Gastrocnemius medialis (tissue), 4 donors: ENCODE results near the gene STK17A. TPM values are rescaled to one million over a fixed set of nuclear protein-coding genes. Genes with fewer than 3 reads are reported as not detected.
"Not testable (repeated sequence)": the region's sequence is repeated elsewhere in the genome, so short reads cannot be mapped to it uniquely, and the experiment has no call there.

ENCODE experiments used
- ATAC-seq, 2 donors: fragments of 150-250 bp; one replicate each; pipeline ENCODE4 v1.9.1; 2016
- DNase-seq, 2 donors: peaks; one replicate each; pipeline ENCODE4 v3.0.0-alpha.2; 2019
- H3K27ac ChIP-seq, 4 donors: fragments of 200-600 bp; sonication (generic); 1 replicate in 1 of 4; 2 replicates in 3 of 4; pipeline ENCODE4 v1.5.1; 2016 to 2018; ENCODE audit warnings: mild to moderate bottlenecking in 2 of 4, moderate library complexity in 1 of 4
- H3K27me3 ChIP-seq, 3 donors: fragments of 200-600 bp; sonication (generic) in 2 of 3; 1 replicate in 1 of 3; 2 replicates in 2 of 3; pipeline versions ENCODE4 v1.5.1 to v1.6.0; 2016 to 2019; ENCODE audit warnings: mild to moderate bottlenecking in 1 of 3, moderate library complexity in 1 of 3
- H3K36me3 ChIP-seq, 2 donors: fragments of 200-600 bp; sonication (generic) in 1 of 2; one replicate each; pipeline ENCODE4 v1.5.1; 2017 to 2018
- H3K4me1 ChIP-seq, 2 donors: fragments of 200-600 bp; sonication (generic) in 1 of 2; one replicate each; pipeline ENCODE4 v1.5.1; 2016 to 2017; ENCODE audit warnings: mild to moderate bottlenecking in 2 of 2
- H3K4me3 ChIP-seq, 4 donors: fragments of 200-600 bp; sonication (generic) in 3 of 4; 1 replicate in 1 of 4; 2 replicates in 3 of 4; pipeline ENCODE4 v1.5.1; 2016 to 2019; ENCODE audit warnings: mild to moderate bottlenecking in 2 of 4
- H3K9me3 ChIP-seq, 3 donors: fragments of 200-600 bp; sonication (generic) in 2 of 3; 1 replicate in 1 of 3; 2 replicates in 2 of 3; pipeline ENCODE4 v1.5.1; 2016 to 2019
- CTCF ChIP-seq, 5 experiments: fragments of 450-650 bp in 3 of 5; fragments of 200-600 bp in 2 of 5; sonication (generic) in 2 of 5; IDR thresholded peaks in 4 of 5; conservative IDR thresholded peaks in 1 of 5; 1 replicate in 4 of 5; 2 replicates in 1 of 5; pipeline ENCODE4 v1.5.1; 2016 to 2019; ENCODE audit warnings: antibody characterized with exemption in 5 of 5, mild to moderate bottlenecking in 3 of 5, moderate library complexity in 3 of 5
- POLR2A ChIP-seq, 2 donors: fragments of 450-650 bp; IDR thresholded peaks; one replicate each; pipeline ENCODE4 v1.6.1; 2017; ENCODE audit warnings: antibody characterized with exemption in 2 of 2, mild to moderate bottlenecking in 2 of 2, moderate library complexity in 2 of 2
- in situ Hi-C, 4 donors: fragments of 200-750 bp; cut with MboI; loops; one replicate each; pipeline versions ENCODE4 v1.15.0 to v1.8.0; 2017; ENCODE audit warnings: low sequenced_read_pairs in 4 of 4
- intact Hi-C: fragments of 100-400 bp; cut with DNase I; formaldehyde crosslinking; loops from one replicate; pipeline ENCODE4 v1.15.1; 2023; ENCODE audit warnings: low total_unique reads
- total RNA-seq, 4 donors: library from RNA; depleted of rRNA; stranded (reverse); fragments of >200 nt; gene quantifications; one replicate each; pipeline versions ENCODE4 v1.1.0 to v1.2.3, GENCODE V29; 2016

STK17A gene
- total RNA-seq, 4 donors from 2014 or later: 19.7 to 22.3 (median 21.4) TPM

- no peaks in the 10 kb centered on the region for H3K36me3 ChIP-seq
- no peaks in the 10 kb centered on the region for H3K27me3 ChIP-seq
- ATAC-seq (no peak), DNase-seq (no peak)
- no peak for TF ChIP-seq CTCF (IDR thresholded peaks at IDR 0.05 in 4 of 5, conservative IDR thresholded peaks at IDR 0.05 in 1 of 5)
- TF ChIP-seq POLR2A (IDR thresholded peaks at IDR 0.05): no peak
- intact Hi-C loops: no loop called here
- H3K4me3 ChIP-seq: no peak overlapping the region
- H3K4me1 ChIP-seq: peaks cover 18 to 21% of the 10 kb centered on the region in 2 donors
- H3K9me3 ChIP-seq: no peaks in the 10 kb centered on the region
- no peak overlapping the region for H3K27ac ChIP-seq
- in situ Hi-C loops: no loop called here
Measured at GRCh38 chr7:43671521-43671920, 88.6 kb downstream of the STK17A start.

- H3K4me3 ChIP-seq, ATAC-seq, H3K9me3 ChIP-seq, intact Hi-C loops, H3K27me3 ChIP-seq, DNase-seq, H3K36me3 ChIP-seq, in situ Hi-C loops: not testable (repeated sequence)
- peaks cover 11 to 14% of the 10 kb centered on the region in 2 donors for H3K4me1 ChIP-seq
- H3K27ac ChIP-seq: peak overlapping the region in 1 of 4 donors; percentile 46
Measured at GRCh38 chr7:43673243-43673976, 90.5 kb downstream of the STK17A start.

GRCh38 chr7:43674559-43675436 lies 91.9 kb downstream of the STK17A start:
- DNase-seq: no peak
- no peaks in the 10 kb centered on the region for H3K9me3 ChIP-seq
- intact Hi-C loops (no loop called here), in situ Hi-C loops (no loop called here)
- TF ChIP-seq CTCF (IDR thresholded peaks at IDR 0.05 in 4 of 5, conservative IDR thresholded peaks at IDR 0.05 in 1 of 5) (no peak), POLR2A (IDR thresholded peaks at IDR 0.05) (no peak)
- no peaks in the 10 kb centered on the region for H3K36me3 ChIP-seq
- peak; percentile 33 to 39 for ATAC-seq
- H3K27me3 ChIP-seq: no peaks in the 10 kb centered on the region
- peak overlapping the region in 3 of 4 donors; percentile 5 to 46 (median 26) for H3K27ac ChIP-seq
- H3K4me3 ChIP-seq: no peak overlapping the region
- H3K4me1 ChIP-seq: peaks cover 16 to 21% of the 10 kb centered on the region in 2 donors

Other genes with a start within 250 kb of the STK17A start
- gene COA1, start 146.4 kb downstream of the STK17A start, total RNA-seq: 10 to 100 TPM; 34.9 to 55.2 (median 49.3) TPM
- gene BLVRA, start 175.6 kb downstream of the STK17A start, total RNA-seq: 10 to 100 TPM; 26.7 to 45.9 (median 29.3) TPM